ENCODE measurements around the gene TEC. TPM values are rescaled to one million over a fixed set of nuclear protein-coding genes. Genes with fewer than 3 reads are reported as not detected.

TEC gene
- total and polyA plus RNA-seq, 9 of the 15 experiments (the other 6 are each of a cell fraction or from before 2014, with no cell fraction given) = 5.3 to 14.7 (median 8.8) TPM

GRCh38 chr4:48249378-48249777 lies 20.3 kb downstream of the TEC start:
- DNase-seq (ENCODE audit: extremely low read depth in 1 of 4, low spot score in 3 of 4) (no peak), FAIRE-seq (no peak), ATAC-seq (no peak)
- in situ Hi-C loops (cut with MboI) = no loop called here
- BruUV-seq (replicated peaks) = no TSS peak
- Histone ChIP-seq H3K9ac (ENCODE audit: insufficient read depth in 1 of 2, low read depth in 2 of 2, low read length in 2 of 2) (no peak overlapping the region), H3K4me2 (ENCODE audit: insufficient read depth, low read length) (no peak overlapping the region), H3K4me3 (no peak overlapping the region), H3K27me3 (ENCODE audit: control insufficient read depth in 2 of 2, insufficient read depth in 2 of 2, low read length in 2 of 2) (no peaks in the 10 kb centered on the region), H3K9me3 (replicated peaks; ENCODE audit: control insufficient read depth, insufficient read depth, low read depth, low read length) (peaks cover 6% of the 10 kb centered on the region; the same call in 1 of the 2 replicates), H2AFZ (ENCODE audit: low read depth, low read length) (no peak overlapping the region), H3K79me2 (ENCODE audit: control insufficient read depth, insufficient read depth, low read length) (peaks cover 99% of the 10 kb centered on the region), H3K9me1 (ENCODE audit: control insufficient read depth, insufficient read depth, low read length) (no peaks in the 10 kb centered on the region), H3K4me1 (replicated peaks in 1 of 2; ENCODE audit: control insufficient read depth in 2 of 2, insufficient read depth in 2 of 2, low read length in 2 of 2) (peaks cover 5 to 42% of the 10 kb centered on the region in 2 experiments; a peak in 4 of 5 replicates), H3K36me3 (ENCODE audit: control insufficient read depth, insufficient read depth, low read length) (peaks cover 7% of the 10 kb centered on the region; the same call in 1 of the 3 replicates), H3K27ac (ENCODE audit: extremely low read depth, low read depth, low read length) (no peak overlapping the region), H4K20me1 (replicated peaks; ENCODE audit: control insufficient read depth, insufficient read depth, low read length) (no peaks in the 10 kb centered on the region)
- POLR2A ChIA-PET = interaction anchor here (0.9 to 1.5 kb wide), 2 partner anchors 11 to 16 kb away, joined by 4 read pairs; no protein-coding TSS in a partner anchor
- intact Hi-C loops (cut with micrococcal nuclease) = no loop called here
- CTCF ChIA-PET (ENCODE audit: low intra/inter-chr PET ratio) = no interaction called here
- 19% methylated on average over 1 of the region's 1 CpG for WGBS (ENCODE audit: insufficient coverage, low coverage, missing lambda C conversion rate)
- TF ChIP-seq HNRNPUL1 (IDR thresholded peaks at IDR 0.05; ENCODE audit: low read length) (no peak), IRF1 (CRISPR knock-in tag; IDR thresholded peaks at IDR 0.05; ENCODE audit: borderline replicate concordance) (no peak), NRF1 (conservative IDR thresholded peaks at IDR 0.05 in 1 of 2, IDR thresholded peaks at IDR 0.05 in 1 of 2) (no peak), CEBPB (tag; IDR thresholded peaks at IDR 0.05) (peak; percentile 23; the same call in 1 of the 2 replicates), KLF13 (tag; IDR thresholded peaks at IDR 0.05; ENCODE audit: borderline replicate concordance, low read depth) (no peak), NR0B1 (IDR thresholded peaks at IDR 0.05; ENCODE audit: partially characterized antibody) (no peak)
- TF ChIP-seq, protein P1, sequence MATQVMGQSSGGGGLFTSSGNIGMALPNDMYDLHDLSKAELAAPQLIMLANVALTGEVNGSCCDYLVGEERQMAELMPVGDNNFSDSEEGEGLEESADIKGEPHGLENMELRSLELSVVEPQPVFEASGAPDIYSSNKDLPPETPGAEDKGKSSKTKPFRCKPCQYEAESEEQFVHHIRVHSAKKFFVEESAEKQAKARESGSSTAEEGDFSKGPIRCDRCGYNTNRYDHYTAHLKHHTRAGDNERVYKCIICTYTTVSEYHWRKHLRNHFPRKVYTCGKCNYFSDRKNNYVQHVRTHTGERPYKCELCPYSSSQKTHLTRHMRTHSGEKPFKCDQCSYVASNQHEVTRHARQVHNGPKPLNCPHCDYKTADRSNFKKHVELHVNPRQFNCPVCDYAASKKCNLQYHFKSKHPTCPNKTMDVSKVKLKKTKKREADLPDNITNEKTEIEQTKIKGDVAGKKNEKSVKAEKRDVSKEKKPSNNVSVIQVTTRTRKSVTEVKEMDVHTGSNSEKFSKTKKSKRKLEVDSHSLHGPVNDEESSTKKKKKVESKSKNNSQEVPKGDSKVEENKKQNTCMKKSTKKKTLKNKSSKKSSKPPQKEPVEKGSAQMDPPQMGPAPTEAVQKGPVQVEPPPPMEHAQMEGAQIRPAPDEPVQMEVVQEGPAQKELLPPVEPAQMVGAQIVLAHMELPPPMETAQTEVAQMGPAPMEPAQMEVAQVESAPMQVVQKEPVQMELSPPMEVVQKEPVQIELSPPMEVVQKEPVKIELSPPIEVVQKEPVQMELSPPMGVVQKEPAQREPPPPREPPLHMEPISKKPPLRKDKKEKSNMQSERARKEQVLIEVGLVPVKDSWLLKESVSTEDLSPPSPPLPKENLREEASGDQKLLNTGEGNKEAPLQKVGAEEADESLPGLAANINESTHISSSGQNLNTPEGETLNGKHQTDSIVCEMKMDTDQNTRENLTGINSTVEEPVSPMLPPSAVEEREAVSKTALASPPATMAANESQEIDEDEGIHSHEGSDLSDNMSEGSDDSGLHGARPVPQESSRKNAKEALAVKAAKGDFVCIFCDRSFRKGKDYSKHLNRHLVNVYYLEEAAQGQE (IDR thresholded peaks at IDR 0.05; ENCODE audit: borderline replicate concordance) = no peak
- TF ChIP-seq, protein P1 (CRISPR knock-in tag; IDR thresholded peaks at IDR 0.05; ENCODE audit: low read depth) = no peak

Data from K562 (cell line).